ENCODE measurements around the gene RGS4. TPM values are rescaled to one million over a fixed set of nuclear protein-coding genes. Genes with fewer than 3 reads are reported as not detected.

RGS4 gene
- polyA plus RNA-seq, 1 experiment = 25.8 TPM

DNA sequence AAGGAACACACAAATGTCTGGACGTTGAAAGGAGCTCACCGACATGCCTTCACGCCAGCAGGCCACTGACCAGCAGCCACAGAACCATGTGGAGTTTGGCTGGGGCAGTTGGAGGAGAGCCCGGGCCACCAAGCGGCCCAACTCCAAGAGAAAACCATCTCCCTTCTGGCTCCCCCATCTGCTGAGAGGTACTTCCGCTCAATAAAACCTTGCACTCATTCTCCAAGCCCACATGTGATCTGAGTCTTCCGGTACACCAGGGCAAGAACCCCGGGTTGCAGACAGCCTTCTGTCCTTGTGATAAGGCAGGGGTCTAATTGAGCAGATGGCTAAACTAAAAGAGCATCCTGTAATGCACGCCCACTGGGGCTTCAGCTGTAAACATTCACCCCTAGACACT, 24.4 kb downstream of the RGS4 start:
- H3K4me3 ChIP-seq (ENCODE audit: low read depth, low read length) = no peak overlapping the region
- ChIA-PET CTCF (no interaction called here), POLR2A (no interaction called here)
- H3K36me3 ChIP-seq (ENCODE audit: control insufficient read depth, insufficient read depth, low read length) = no peaks in the 10 kb centered on the region
- H3K27me3 ChIP-seq (ENCODE audit: control insufficient read depth, insufficient read depth, low read length) = no peaks in the 10 kb centered on the region
- no peak for DNase-seq (ENCODE audit: low read depth)
- TF ChIP-seq, protein P1, sequence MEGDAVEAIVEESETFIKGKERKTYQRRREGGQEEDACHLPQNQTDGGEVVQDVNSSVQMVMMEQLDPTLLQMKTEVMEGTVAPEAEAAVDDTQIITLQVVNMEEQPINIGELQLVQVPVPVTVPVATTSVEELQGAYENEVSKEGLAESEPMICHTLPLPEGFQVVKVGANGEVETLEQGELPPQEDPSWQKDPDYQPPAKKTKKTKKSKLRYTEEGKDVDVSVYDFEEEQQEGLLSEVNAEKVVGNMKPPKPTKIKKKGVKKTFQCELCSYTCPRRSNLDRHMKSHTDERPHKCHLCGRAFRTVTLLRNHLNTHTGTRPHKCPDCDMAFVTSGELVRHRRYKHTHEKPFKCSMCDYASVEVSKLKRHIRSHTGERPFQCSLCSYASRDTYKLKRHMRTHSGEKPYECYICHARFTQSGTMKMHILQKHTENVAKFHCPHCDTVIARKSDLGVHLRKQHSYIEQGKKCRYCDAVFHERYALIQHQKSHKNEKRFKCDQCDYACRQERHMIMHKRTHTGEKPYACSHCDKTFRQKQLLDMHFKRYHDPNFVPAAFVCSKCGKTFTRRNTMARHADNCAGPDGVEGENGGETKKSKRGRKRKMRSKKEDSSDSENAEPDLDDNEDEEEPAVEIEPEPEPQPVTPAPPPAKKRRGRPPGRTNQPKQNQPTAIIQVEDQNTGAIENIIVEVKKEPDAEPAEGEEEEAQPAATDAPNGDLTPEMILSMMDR (IDR thresholded peaks at IDR 0.05; ENCODE audit: insufficient read depth, low read depth, low read length) = no peak

DNA sequence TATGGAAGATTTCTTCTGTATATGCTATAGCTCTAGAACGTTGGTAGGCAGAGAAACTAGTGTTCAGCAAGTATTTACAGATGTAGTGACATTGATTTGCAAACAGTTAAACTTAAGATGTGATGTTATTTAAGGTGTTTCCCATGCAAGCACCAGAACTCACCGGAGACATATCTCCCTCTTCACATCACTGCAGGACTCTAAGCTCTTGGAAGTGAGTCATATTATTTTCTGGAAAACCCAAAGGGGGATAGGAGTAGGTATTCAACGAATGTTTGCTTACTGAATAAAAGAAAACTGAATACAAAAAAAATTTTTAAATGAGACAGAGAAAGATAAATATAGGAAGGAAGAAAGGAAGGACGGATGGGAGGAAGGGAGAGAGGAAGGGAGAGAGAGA, 25.0 kb downstream of the RGS4 start:
- Histone ChIP-seq H3K4me3 (ENCODE audit: low read depth, low read length) (no peak overlapping the region), H3K36me3 (ENCODE audit: control insufficient read depth, insufficient read depth, low read length) (no peaks in the 10 kb centered on the region), H3K27me3 (ENCODE audit: control insufficient read depth, insufficient read depth, low read length) (no peaks in the 10 kb centered on the region)
- TF ChIP-seq, protein P1 (IDR thresholded peaks at IDR 0.05; ENCODE audit: insufficient read depth, low read depth, low read length) = no peak
- DNase-seq (ENCODE audit: low read depth) = no peak
- ChIA-PET POLR2A (interaction anchor here (0.6 kb wide), 1 partner anchor 8 kb away, joined by 3 read pairs; no protein-coding TSS in a partner anchor), CTCF (no interaction called here)

DNA sequence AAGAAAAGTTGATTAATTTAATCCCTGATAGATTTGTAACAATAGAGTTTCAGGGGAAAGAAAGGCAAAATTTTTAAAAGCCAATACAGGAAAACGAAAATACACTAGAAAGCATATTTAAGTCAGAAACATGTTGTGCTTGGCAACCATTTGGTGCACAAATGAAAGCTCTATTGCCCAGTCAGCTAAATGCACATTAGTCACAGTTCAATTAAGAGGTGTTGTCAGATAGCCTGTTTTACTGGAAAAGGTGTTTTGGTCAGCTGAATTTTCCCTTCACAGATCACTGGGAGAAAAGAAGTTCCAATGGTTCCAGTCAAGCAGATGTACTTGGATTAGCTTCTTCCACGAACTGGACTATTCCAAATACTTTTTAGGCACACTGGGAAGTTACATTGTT, 25.4 kb downstream of the RGS4 start:
- ChIA-PET CTCF (no interaction called here), POLR2A (interaction anchor here (0.6 kb wide), 1 partner anchor 9 kb away, joined by 3 read pairs; no protein-coding TSS in a partner anchor)
- TF ChIP-seq, protein P1 (IDR thresholded peaks at IDR 0.05; ENCODE audit: insufficient read depth, low read depth, low read length) = no peak
- H3K27me3 ChIP-seq (ENCODE audit: control insufficient read depth, insufficient read depth, low read length) = no peaks in the 10 kb centered on the region
- H3K36me3 ChIP-seq (ENCODE audit: control insufficient read depth, insufficient read depth, low read length) = no peaks in the 10 kb centered on the region
- DNase-seq (ENCODE audit: low read depth) = no peak
- H3K4me3 ChIP-seq (ENCODE audit: low read depth, low read length) = no peak overlapping the region

DNA sequence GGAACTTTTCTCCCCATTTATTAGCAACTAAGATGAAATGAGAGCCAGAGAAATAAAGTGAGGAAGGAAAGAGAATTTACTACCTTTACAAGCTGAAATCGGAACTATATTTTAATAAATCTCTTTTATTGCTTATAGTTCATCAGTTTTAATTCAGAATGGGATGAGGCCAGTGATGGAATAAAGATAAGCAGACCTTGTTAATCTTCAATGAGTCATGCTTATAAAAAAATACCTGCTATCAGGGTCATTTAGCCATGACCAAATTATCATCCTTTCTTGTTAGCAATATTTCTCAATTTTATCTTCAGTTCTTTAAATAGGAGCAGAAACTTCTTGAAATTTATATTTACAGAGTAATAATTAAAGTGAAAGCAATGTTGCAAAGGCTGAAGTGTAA, 26.1 kb downstream of the RGS4 start:
- CTCF ChIA-PET = no interaction called here
- TF ChIP-seq, protein P1 (IDR thresholded peaks at IDR 0.05; ENCODE audit: insufficient read depth, low read depth, low read length) = no peak
- DNase-seq (ENCODE audit: low read depth) = no peak
- Histone ChIP-seq H3K27me3 (ENCODE audit: control insufficient read depth, insufficient read depth, low read length) (no peaks in the 10 kb centered on the region), H3K36me3 (ENCODE audit: control insufficient read depth, insufficient read depth, low read length) (no peaks in the 10 kb centered on the region), H3K4me3 (ENCODE audit: low read depth, low read length) (no peak overlapping the region)
- POLR2A ChIA-PET = no interaction called here

DNA sequence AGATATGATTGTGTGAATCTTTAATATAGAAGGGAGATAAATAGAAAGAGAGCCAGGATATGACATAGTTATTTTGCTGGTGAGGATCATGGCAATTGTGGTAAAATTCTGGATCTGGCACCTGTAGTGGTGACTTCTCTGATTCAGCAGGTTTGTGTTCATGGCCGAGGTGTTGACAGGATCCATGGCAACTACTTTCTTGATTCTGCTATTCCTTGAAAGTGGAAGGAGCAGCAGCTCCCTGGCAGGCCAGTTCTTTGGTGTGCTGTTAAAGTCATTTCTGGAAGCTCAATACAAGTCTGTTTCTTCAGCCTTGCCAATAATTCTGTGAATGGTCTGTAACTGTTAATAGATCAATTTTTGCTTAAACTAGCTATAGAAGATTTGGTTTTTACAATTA, 33.4 kb downstream of the RGS4 start:
- Histone ChIP-seq H3K4me3 (ENCODE audit: low read depth, low read length) (no peak overlapping the region), H3K36me3 (ENCODE audit: control insufficient read depth, insufficient read depth, low read length) (no peaks in the 10 kb centered on the region), H3K27me3 (ENCODE audit: control insufficient read depth, insufficient read depth, low read length) (no peaks in the 10 kb centered on the region)
- POLR2A ChIA-PET = no interaction called here
- CTCF ChIA-PET = interaction anchor here (0.9 to 1.3 kb wide), 2 partner anchors 12 to 13 kb away, joined by 3 read pairs; no protein-coding TSS in a partner anchor
- no peak for DNase-seq (ENCODE audit: low read depth)
- TF ChIP-seq, protein P1 (IDR thresholded peaks at IDR 0.05; ENCODE audit: insufficient read depth, low read depth, low read length) = no peak

All from BJ (cell line).